Purkinje cell (primary cell): Measurements from ENCODE around the gene CHRM2. TPM values are rescaled to one million over a fixed set of nuclear protein-coding genes. Genes with fewer than 3 reads are reported as not detected.

ENCODE experiments used
- polyA plus RNA-seq: library from polyadenylated mRNA; unstranded; fragments of >200 nt; fragmentation: Nextera tagmentation; gene quantifications from 2 replicates; pipeline ENCODE4 v1.2.1, GENCODE V29; 2014

CHRM2 gene
- 0.87 TPM in 1 of 2 replicates, not detected in the other for polyA plus RNA-seq

GRCh38 chr7:136868496-136869000 lies at the start of gene CHRM2:
Gene CHRM2, plus strand, starts transcription at chr7:136868652. Its CDS starts 146,214 bp downstream, at chr7:137014866.

